ENCODE data around the gene CTLA4.

The CTLA4 gene

GRCh38 chr2:203867561-203868200, at the start of gene CTLA4:
Gene CTLA4, plus strand, starts transcription at chr2:203867771. Its CDS starts 172 bp downstream, at chr2:203867943.
- no peaks in the 10 kb centered on the region for H3K4me1 ChIP-seq (ENCODE audit: control insufficient read depth in 1 of 2, insufficient read depth in 1 of 2, low read depth in 1 of 2, low read length in 1 of 2)
- no peak within 1 kb of the TSS for H3K27ac ChIP-seq
- TF ChIP-seq, protein P1, sequence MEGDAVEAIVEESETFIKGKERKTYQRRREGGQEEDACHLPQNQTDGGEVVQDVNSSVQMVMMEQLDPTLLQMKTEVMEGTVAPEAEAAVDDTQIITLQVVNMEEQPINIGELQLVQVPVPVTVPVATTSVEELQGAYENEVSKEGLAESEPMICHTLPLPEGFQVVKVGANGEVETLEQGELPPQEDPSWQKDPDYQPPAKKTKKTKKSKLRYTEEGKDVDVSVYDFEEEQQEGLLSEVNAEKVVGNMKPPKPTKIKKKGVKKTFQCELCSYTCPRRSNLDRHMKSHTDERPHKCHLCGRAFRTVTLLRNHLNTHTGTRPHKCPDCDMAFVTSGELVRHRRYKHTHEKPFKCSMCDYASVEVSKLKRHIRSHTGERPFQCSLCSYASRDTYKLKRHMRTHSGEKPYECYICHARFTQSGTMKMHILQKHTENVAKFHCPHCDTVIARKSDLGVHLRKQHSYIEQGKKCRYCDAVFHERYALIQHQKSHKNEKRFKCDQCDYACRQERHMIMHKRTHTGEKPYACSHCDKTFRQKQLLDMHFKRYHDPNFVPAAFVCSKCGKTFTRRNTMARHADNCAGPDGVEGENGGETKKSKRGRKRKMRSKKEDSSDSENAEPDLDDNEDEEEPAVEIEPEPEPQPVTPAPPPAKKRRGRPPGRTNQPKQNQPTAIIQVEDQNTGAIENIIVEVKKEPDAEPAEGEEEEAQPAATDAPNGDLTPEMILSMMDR (IDR thresholded peaks at IDR 0.05): no peak
- H3K9me3 ChIP-seq: no peaks in the 10 kb centered on the region
- no peaks in the 10 kb centered on the region for H3K36me3 ChIP-seq
- H3K4me3 ChIP-seq (ENCODE audit: low read depth in 1 of 2, low read length in 1 of 2): no peak within 1 kb of the TSS
- H3K27me3 ChIP-seq: peaks cover 12% of the 10 kb centered on the region

DNA sequence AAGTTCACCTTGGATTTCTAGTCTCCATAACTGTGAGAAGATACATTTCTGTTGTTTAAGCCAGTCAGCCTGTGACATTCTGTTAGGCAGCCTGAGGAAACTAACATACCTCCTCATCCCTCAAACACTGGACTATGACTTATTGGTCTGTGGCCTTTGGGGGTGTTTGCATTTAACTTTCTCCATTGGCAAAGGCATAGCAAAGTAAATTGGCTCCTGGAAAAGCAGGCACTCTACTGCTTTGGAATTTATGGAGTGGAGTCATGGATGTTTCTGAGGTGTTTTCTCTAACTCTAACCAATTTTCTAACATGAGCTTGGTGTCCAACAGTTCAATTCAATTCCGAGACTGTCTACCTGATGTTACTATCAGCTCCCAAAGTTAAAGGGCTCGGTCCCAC, 48.9 kb upstream of the CTLA4 start:
- TF ChIP-seq, protein P1 (IDR thresholded peaks at IDR 0.05): no peak

GRCh38 chr2:203819434-203820133, 48.0 kb upstream of the CTLA4 start:
- TF ChIP-seq, protein P1 (IDR thresholded peaks at IDR 0.05): no peak
- H3K36me3 ChIP-seq: no peaks in the 10 kb centered on the region
- no peaks in the 10 kb centered on the region for H3K4me1 ChIP-seq (ENCODE audit: control insufficient read depth in 1 of 2, insufficient read depth in 1 of 2, low read depth in 1 of 2, low read length in 1 of 2)
- no peak overlapping the region for H3K27ac ChIP-seq
- H3K4me3 ChIP-seq (ENCODE audit: low read depth in 1 of 2, low read length in 1 of 2): no peak overlapping the region
- peaks cover 27% of the 10 kb centered on the region for H3K27me3 ChIP-seq
- no peaks in the 10 kb centered on the region for H3K9me3 ChIP-seq

More for the DNA sequence above, 48.9 kb upstream of the CTLA4 start:
- H3K4me1 ChIP-seq (ENCODE audit: control insufficient read depth in 1 of 2, insufficient read depth in 1 of 2, low read depth in 1 of 2, low read length in 1 of 2): no peaks in the 10 kb centered on the region
- H3K36me3 ChIP-seq: no peaks in the 10 kb centered on the region
- H3K27me3 ChIP-seq: peaks cover 26% of the 10 kb centered on the region
- no peak overlapping the region for H3K4me3 ChIP-seq (ENCODE audit: low read depth in 1 of 2, low read length in 1 of 2)
- no peak overlapping the region for H3K27ac ChIP-seq
- H3K9me3 ChIP-seq: no peaks in the 10 kb centered on the region

DNA sequence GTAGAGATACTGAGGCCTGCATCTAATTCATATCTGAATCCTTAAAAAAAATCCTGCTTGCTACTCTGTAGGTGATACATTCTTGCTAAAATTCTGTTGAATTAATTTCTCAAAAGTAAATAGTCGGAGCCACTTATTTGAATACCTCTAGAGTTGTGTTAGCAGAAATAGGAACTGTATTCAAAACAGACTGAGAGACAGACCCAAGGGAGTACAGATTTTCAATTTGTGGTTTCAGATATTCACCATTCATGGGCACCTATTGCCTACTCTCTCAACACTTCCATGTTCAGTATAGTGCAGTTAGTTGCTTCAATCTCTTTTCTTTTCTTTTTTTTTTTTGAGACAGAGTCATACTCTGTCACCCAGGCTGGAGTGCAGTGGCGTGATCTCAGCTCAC, 46.6 kb upstream of the CTLA4 start:
- Histone ChIP-seq H3K27me3 (peaks cover 17% of the 10 kb centered on the region), H3K4me3 (ENCODE audit: low read depth in 1 of 2, low read length in 1 of 2) (no peak overlapping the region), H3K4me1 (ENCODE audit: control insufficient read depth in 1 of 2, insufficient read depth in 1 of 2, low read depth in 1 of 2, low read length in 1 of 2) (no peaks in the 10 kb centered on the region), H3K9me3 (no peaks in the 10 kb centered on the region), H3K36me3 (no peaks in the 10 kb centered on the region), H3K27ac (no peak overlapping the region)
- TF ChIP-seq, protein P1 (IDR thresholded peaks at IDR 0.05): no peak

DNA sequence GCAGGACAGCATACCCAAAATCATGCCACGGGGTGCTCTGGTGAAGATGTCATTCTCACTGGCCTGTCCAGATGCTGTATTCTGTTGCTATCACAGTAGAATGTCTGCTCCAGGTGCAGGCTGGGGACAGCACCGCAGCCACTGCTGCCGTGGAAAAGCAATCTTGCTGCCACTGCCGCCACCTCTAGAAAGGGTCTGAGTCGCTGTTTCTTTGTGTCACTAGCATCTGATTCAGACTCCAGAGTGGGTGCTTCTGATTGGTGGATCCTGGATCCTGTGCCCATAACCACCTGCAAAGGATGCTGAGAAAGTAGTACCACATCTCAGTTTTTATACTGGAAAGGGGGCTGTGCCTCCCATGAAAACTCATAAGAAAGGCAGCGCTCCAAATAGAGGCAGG, 45.3 kb upstream of the CTLA4 start:
- no peaks in the 10 kb centered on the region for H3K36me3 ChIP-seq
- no peak overlapping the region for H3K27ac ChIP-seq
- no peak overlapping the region for H3K4me3 ChIP-seq (ENCODE audit: low read depth in 1 of 2, low read length in 1 of 2)
- no peaks in the 10 kb centered on the region for H3K4me1 ChIP-seq (ENCODE audit: control insufficient read depth in 1 of 2, insufficient read depth in 1 of 2, low read depth in 1 of 2, low read length in 1 of 2)
- H3K27me3 ChIP-seq: peaks cover 8% of the 10 kb centered on the region
- TF ChIP-seq, protein P1 (IDR thresholded peaks at IDR 0.05): no peak
- H3K9me3 ChIP-seq: no peaks in the 10 kb centered on the region
